Pulmonary artery endothelial cell (primary cell): ENCODE data around the gene VTN. TPM values are rescaled to one million over a fixed set of nuclear protein-coding genes. Genes with fewer than 3 reads are reported as not detected.

Experiments
- DNase-seq: peaks from one replicate; pipeline ENCODE4 v3.0.0-alpha.2; 2011; ENCODE audit warnings: low read depth, low spot score
- total RNA-seq: library from RNA; depleted of rRNA; stranded (reverse); fragments of >200 nt; gene quantifications from 2 replicates; pipeline ENCODE4 v1.2.3, GENCODE V29; 2014

The VTN gene
- total RNA-seq, 1 donor from 2014 or later = 0.07 TPM

- no peak for DNase-seq
Measured at GRCh38 chr17:28395968-28396367, 25.9 kb upstream of the VTN start.

GRCh38 chr17:28395426-28395825, 25.3 kb upstream of the VTN start:
- DNase-seq = no peak

GRCh38 chr17:28394337-28395116, 24.4 kb upstream of the VTN start:
- peak; percentile 66 for DNase-seq

- no peak for DNase-seq
Measured at GRCh38 chr17:28392491-28392890, 22.4 kb upstream of the VTN start.

- no peak for DNase-seq
Measured at GRCh38 chr17:28391401-28391800, 21.3 kb upstream of the VTN start.

GRCh38 chr17:28390984-28391383, 20.9 kb upstream of the VTN start:
- DNase-seq = no peak

GRCh38 chr17:28390563-28390962, 20.5 kb upstream of the VTN start:
- no peak for DNase-seq

GRCh38 chr17:28390141-28390540, 20.0 kb upstream of the VTN start:
- DNase-seq = no peak

GRCh38 chr17:28388106-28388505, 18.0 kb upstream of the VTN start:
- no peak for DNase-seq

- DNase-seq = no peak
Measured at GRCh38 chr17:28386391-28386790, 16.3 kb upstream of the VTN start.

GRCh38 chr17:28385406-28385805, 15.3 kb upstream of the VTN start:
- DNase-seq = no peak

- no peak for DNase-seq
Measured at GRCh38 chr17:28385037-28385400, 14.9 kb upstream of the VTN start.

- DNase-seq = no peak
Measured at GRCh38 chr17:28384281-28385036, 14.4 kb upstream of the VTN start.

GRCh38 chr17:28381141-28381825, 11.2 kb upstream of the VTN start:
- no peak for DNase-seq

- peak; percentile 75 for DNase-seq
Measured at GRCh38 chr17:28379814-28380801, 10.0 kb upstream of the VTN start.

GRCh38 chr17:28372945-28373274, 2.8 kb upstream of the VTN start:
- no peak for DNase-seq

- no peak for DNase-seq
Measured at GRCh38 chr17:28372203-28372944, 2.3 kb upstream of the VTN start.

- DNase-seq = peak; percentile 61
Measured at GRCh38 chr17:28371245-28372202, 1.4 kb upstream of the VTN start, which contains the start of gene SARM1. Gene SARM1 (plus strand): TSS chr17:28371694. CDS start chr17:28372033, 339 bp downstream.

GRCh38 chr17:28370744-28371103, 617 bp upstream of the VTN start:
- no peak for DNase-seq
